ENCODE measurements around the gene CCDC6.

- TF ChIP-seq CTCF (IDR thresholded peaks at IDR 0.05) (no peak), POLR2AphosphoS5 (IDR thresholded peaks at IDR 0.05) (no peak), POLR2A (IDR thresholded peaks at IDR 0.05) (no peak), EP300 (IDR thresholded peaks at IDR 0.05) (no peak)
Observed at GRCh38 chr10:59905731-59906416, 482 bp downstream of the CCDC6 start.
